BJ (cell line): ENCODE data around the gene RNU5B-1. TPM values are rescaled to one million over a fixed set of nuclear protein-coding genes. Genes with fewer than 3 reads are reported as not detected.

Source experiments
- CTCF ChIA-PET: fragments of 350-600 bp; formaldehyde crosslinking; extraction: SDS; loops from one replicate; lab custom pipeline; 2021; ENCODE audit warnings: antibody characterized with exemption, inconsistent platforms; lab: Yijun Ruan, JAX
- POLR2A ChIA-PET: fragments of 300-600 bp; sonication (Branson Sonifier 250); formaldehyde crosslinking; extraction: SDS; loops from one replicate; lab custom pipeline; 2021; ENCODE audit warnings: antibody characterized with exemption; lab: Charles Lee
- DNase-seq: peaks from one replicate; pipeline ENCODE4 v3.0.0-alpha.2; 2011; ENCODE audit warnings: low read depth
- H3K27me3 ChIP-seq: 2 replicates; pipeline ENCODE4 v1.6.0; 2011; ENCODE audit warnings: low read length; ENCODE audit not compliant: control insufficient read depth, insufficient read depth
- H3K36me3 ChIP-seq: 2 replicates; pipeline ENCODE4 v1.5.1; 2011; ENCODE audit warnings: low read length; ENCODE audit not compliant: control insufficient read depth, insufficient read depth
- H3K4me3 ChIP-seq: 2 replicates; pipeline ENCODE4 v1.5.1; 2011; ENCODE audit warnings: low read depth, mild to moderate bottlenecking, control low read depth, low read length
- polyA plus RNA-seq: library from polyadenylated mRNA; depleted of rRNA; stranded (reverse); fragments of >200 nt; gene quantifications from 2 replicates; pipeline ENCODE4 v1.2.3, GENCODE V29; 2011
- TF ChIP-seq, protein P1 (sequence below): IDR thresholded peaks from 2 replicates; pipeline ENCODE4 v1.5.1; 2011; ENCODE audit warnings: low read depth, mild to moderate bottlenecking, control low read depth, inconsistent platforms, low read length, moderate library complexity; ENCODE audit not compliant: insufficient read depth

RNU5B-1 gene
- polyA plus RNA-seq, 1 experiment = not detected

DNA sequence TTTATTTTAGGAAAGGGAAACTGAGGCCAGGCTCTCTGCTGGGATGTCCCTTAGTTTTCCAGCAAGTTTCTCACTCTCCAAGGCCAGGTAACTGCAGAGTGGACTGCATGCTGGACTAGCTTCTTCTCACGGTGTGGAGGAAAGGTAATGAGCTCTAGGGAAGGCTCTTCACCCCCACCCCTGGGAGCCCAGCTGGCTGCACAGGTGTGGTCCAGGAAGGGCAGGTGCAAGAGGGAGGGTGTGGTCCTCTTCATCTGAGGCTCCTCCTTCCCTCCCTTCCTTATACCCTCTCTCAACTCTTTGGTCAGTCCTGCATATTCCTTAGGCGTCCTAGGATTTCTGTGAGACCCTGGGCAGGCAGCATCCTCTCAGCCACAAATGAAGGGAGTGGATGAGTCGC lies 33.9 kb downstream of the RNU5B-1 start:
- H3K27me3 ChIP-seq = peaks cover 25% of the 10 kb centered on the region
- ChIA-PET CTCF (interaction anchor here (0.6 to 2.3 kb wide), 4 partner anchors 36 to 66 kb away, joined by 3 to 7 read pairs (median 4); no protein-coding TSS in a partner anchor), POLR2A (no interaction called here)

DNA sequence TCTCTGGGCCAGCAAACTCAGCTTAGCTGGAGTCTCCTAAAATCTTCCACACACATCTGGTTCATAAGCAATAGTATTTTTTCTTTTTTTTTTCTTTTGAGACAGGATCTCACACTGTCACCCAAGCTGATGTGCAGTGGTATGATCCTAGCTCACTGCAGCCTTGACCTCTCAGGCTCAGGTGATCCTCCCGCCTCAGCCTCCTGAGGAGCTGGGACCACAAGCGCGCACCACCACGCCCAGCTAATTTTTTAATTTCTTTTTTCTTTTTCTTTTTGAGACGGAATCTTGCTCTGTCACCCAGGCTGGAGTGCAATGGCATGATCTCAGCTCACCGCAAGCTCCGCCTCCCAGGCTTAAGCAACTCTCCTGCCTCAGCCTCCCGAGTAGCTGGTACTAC lies 34.3 kb downstream of the RNU5B-1 start:
- DNase-seq = no peak
- peaks cover 27% of the 10 kb centered on the region for H3K27me3 ChIP-seq

More for the DNA sequence above, 33.9 kb downstream of the RNU5B-1 start:
- TF ChIP-seq, protein P1, sequence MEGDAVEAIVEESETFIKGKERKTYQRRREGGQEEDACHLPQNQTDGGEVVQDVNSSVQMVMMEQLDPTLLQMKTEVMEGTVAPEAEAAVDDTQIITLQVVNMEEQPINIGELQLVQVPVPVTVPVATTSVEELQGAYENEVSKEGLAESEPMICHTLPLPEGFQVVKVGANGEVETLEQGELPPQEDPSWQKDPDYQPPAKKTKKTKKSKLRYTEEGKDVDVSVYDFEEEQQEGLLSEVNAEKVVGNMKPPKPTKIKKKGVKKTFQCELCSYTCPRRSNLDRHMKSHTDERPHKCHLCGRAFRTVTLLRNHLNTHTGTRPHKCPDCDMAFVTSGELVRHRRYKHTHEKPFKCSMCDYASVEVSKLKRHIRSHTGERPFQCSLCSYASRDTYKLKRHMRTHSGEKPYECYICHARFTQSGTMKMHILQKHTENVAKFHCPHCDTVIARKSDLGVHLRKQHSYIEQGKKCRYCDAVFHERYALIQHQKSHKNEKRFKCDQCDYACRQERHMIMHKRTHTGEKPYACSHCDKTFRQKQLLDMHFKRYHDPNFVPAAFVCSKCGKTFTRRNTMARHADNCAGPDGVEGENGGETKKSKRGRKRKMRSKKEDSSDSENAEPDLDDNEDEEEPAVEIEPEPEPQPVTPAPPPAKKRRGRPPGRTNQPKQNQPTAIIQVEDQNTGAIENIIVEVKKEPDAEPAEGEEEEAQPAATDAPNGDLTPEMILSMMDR = no peak
- no peak for DNase-seq
- no peaks in the 10 kb centered on the region for H3K36me3 ChIP-seq
- no peak overlapping the region for H3K4me3 ChIP-seq

DNA sequence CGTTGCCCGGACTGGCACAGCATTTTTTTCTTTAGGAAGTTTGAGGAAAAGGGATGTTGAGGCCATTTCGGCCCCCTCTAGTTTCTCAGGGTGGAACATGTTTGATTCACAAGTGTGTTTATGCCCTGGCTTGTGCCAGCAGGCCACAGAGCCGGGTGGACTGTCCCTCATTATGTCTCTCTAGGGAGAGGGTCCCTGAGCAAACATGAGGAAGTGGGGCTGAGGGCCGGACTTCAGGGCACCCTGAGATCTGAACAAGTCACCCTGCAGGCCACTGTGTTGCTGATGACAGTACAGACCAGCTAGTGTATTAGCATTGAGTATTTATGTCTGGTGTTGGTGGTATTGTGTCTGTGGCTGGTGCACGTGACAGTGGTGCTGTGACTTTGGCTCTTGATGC lies 34.9 kb downstream of the RNU5B-1 start:
- TF ChIP-seq, protein P1 = no peak
- H3K36me3 ChIP-seq = no peaks in the 10 kb centered on the region
- no peak for DNase-seq
- H3K27me3 ChIP-seq = peaks cover 27% of the 10 kb centered on the region
- ChIA-PET CTCF (interaction anchor here (0.8 kb wide), 1 partner anchor 45 kb away, joined by 3 read pairs; no protein-coding TSS in a partner anchor), POLR2A (no interaction called here)
- H3K4me3 ChIP-seq = no peak overlapping the region

More for the DNA sequence above, 34.3 kb downstream of the RNU5B-1 start:
- TF ChIP-seq, protein P1 = no peak
- Histone ChIP-seq H3K4me3 (no peak overlapping the region), H3K36me3 (no peaks in the 10 kb centered on the region)
- ChIA-PET CTCF (interaction anchor here (0.6 to 0.7 kb wide), 2 partner anchors 61 to 66 kb away, joined by 3 read pairs; no protein-coding TSS in a partner anchor), POLR2A (no interaction called here)

DNA sequence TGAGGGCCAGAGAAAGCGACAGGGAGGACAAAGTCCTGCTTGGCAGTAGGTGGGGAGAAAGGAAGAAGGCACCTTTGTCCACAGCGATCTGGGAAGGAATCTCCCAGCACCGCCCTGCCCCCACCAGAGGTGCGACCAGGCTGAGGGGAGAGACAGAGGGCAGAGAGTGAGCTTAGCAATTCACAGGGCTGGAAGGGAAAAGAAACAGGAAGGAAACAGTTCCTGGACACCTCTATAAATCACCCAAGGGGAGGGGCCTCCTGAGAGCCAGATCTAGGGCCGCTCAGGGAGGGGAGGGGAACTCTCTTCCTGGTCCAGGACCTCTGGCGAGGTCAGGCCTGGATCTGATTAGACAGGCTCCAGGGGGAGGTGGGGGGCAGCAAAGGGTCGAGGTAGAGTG lies 35.4 kb downstream of the RNU5B-1 start:
- ChIA-PET CTCF (interaction anchor here (0.8 kb wide), 1 partner anchor 44 kb away, joined by 3 read pairs; no protein-coding TSS in a partner anchor), POLR2A (no interaction called here)
- TF ChIP-seq, protein P1 = no peak
- Histone ChIP-seq H3K36me3 (no peaks in the 10 kb centered on the region), H3K27me3 (peaks cover 26% of the 10 kb centered on the region), H3K4me3 (no peak overlapping the region)
- DNase-seq = no peak

DNA sequence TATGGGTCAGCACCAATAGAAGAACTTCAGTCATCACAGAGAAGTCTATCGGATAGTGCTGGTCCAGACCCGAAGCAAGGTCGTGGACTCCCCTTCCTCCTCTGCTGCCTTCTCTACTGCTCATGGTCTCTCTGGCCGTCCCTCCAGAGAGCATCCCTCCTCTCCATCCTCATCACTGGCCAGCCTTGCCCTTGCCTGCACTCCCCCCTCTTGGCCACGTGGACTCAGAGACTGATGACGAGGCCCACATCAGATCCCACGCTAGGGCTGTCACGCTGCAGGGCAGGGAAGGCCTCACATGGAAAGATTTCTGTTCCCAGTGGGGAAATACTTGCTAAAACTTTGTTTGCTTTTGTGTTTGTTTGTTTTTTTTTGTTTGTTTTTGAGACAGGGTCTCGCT lies 38.0 kb downstream of the RNU5B-1 start:
- no peak for DNase-seq
- ChIA-PET POLR2A (interaction anchor here (0.6 kb wide), 1 partner anchor 641 kb away, joined by 5 read pairs; no protein-coding TSS in a partner anchor), CTCF (no interaction called here)
- no peak overlapping the region for H3K4me3 ChIP-seq
- no peaks in the 10 kb centered on the region for H3K36me3 ChIP-seq
- TF ChIP-seq, protein P1 = no peak
- peaks cover 21% of the 10 kb centered on the region for H3K27me3 ChIP-seq
